ENCODE measurements around the gene TRIM67.

GRCh38 chr1:231213831-231214573 is 52.1 kb downstream of the TRIM67 start:
- TF ChIP-seq OSR1 (CRISPR knock-in tag; IDR thresholded peaks at IDR 0.05) (no peak), ESRRG (CRISPR knock-in tag; IDR thresholded peaks at IDR 0.05) (no peak), RARB (CRISPR knock-in tag; IDR thresholded peaks at IDR 0.05) (no peak), ZNF8 (CRISPR knock-in tag; IDR thresholded peaks at IDR 0.05) (no peak), ZFP30 (CRISPR knock-in tag; IDR thresholded peaks at IDR 0.05) (no peak), ARNTL (CRISPR knock-in tag; IDR thresholded peaks at IDR 0.05; ENCODE audit: borderline replicate concordance, low read depth) (no peak), ZC3H10 (CRISPR knock-in tag; IDR thresholded peaks at IDR 0.05) (no peak), TOX (CRISPR knock-in tag; IDR thresholded peaks at IDR 0.05; ENCODE audit: borderline replicate concordance) (no peak), ZNF70 (CRISPR knock-in tag; IDR thresholded peaks at IDR 0.05) (no peak), BACH2 (CRISPR knock-in tag; IDR thresholded peaks at IDR 0.05; ENCODE audit: borderline replicate concordance) (no peak), PPARA (CRISPR knock-in tag; IDR thresholded peaks at IDR 0.05; ENCODE audit: borderline replicate concordance) (no peak)
- TF ChIP-seq, protein P1, sequence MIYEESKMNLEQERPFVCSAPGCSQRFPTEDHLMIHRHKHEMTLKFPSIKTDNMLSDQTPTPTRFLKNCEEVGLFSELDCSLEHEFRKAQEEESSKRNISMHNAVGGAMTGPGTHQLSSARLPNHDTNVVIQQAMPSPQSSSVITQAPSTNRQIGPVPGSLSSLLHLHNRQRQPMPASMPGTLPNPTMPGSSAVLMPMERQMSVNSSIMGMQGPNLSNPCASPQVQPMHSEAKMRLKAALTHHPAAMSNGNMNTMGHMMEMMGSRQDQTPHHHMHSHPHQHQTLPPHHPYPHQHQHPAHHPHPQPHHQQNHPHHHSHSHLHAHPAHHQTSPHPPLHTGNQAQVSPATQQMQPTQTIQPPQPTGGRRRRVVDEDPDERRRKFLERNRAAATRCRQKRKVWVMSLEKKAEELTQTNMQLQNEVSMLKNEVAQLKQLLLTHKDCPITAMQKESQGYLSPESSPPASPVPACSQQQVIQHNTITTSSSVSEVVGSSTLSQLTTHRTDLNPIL (CRISPR knock-in tag; IDR thresholded peaks at IDR 0.05; ENCODE audit: low read depth): no peak

Data from SK-N-SH treated with all-trans-retinoic acid at 6 μM for 48 hours (cell line).